HuH-7.5 (cell line): Measurements from ENCODE around the gene SLC26A3.
"Not testable (repeated sequence)": the region's sequence is repeated elsewhere in the genome, so short reads cannot be mapped to it uniquely, and the experiment has no call there.

Experiments
- DNase-seq: peaks from one replicate; pipeline ENCODE4 v3.0.0; 2011; ENCODE audit warnings: low spot score

The SLC26A3 gene

DNA sequence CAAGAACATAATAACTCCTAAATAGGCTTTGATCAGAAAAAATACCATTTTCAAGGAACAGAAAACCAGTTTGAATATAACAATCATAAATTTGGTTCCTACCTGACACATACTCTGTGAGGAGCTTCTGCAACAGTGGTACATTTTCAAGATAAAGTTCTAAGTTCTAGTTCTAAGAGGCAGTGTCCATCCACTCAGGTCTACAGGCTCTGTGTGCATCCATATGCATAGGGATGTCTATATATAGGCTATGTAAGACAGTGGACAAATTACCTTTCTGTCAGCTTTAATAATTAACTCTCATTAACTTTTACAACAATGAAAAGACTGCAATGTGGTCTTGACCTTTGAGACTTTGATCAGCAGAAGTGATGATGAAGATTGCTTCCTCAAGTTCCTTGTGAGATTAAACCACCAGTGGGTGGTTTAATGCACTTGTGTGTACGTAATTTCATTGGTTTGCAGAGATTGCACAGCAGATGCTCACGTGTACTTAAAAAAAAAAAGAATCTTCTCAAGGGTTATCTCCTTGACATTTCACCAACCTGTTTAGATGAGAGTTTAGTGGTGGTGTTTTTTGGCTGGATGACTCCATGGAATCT is at the start of gene SLC26A3:
TSS of gene SLC26A3 (minus strand) at position 215 of the 602 bp plus-strand sequence. CDS start 8,714 bp downstream, outside the sequence.
- no peak for DNase-seq

DNA sequence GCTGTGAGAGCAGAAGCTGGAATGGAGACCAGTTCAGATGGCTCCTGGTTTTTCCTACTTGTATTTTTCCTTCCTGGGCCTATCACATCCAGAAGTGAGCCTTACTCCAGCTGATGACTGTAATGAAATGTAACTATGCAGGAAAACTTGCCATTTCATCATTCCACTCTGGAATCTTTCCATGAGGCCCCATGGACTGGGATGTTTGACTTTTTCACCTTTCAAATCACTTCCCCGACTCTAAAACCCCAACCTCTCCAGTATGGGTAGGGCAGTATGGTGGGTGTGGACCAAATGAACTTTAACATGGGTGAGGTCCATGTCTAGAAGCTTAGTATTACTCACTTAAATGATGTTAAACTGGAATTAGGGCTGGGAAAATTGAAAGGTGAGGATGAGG is 47.6 kb upstream of the SLC26A3 start:
- DNase-seq, result peak; percentile 46

DNA sequence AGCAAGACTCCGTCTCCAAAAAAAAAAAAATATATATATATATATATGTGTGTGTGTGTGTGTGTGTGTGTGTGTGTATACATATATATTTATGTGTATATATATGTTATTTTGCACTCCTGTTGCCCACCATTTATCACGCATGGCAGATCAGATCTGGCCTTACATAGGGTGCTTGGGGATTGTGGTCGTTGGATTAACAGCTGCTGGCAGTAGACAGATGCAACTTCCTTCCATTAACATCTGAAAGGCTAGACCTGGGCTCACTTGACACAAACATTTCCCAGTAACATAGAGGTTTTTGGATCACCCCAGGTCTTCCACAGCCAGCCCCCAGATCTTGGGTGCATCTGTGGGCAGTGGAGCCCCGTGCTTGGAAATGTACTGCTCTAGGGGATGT is 47.2 kb upstream of the SLC26A3 start:
- DNase-seq, result no peak

DNA sequence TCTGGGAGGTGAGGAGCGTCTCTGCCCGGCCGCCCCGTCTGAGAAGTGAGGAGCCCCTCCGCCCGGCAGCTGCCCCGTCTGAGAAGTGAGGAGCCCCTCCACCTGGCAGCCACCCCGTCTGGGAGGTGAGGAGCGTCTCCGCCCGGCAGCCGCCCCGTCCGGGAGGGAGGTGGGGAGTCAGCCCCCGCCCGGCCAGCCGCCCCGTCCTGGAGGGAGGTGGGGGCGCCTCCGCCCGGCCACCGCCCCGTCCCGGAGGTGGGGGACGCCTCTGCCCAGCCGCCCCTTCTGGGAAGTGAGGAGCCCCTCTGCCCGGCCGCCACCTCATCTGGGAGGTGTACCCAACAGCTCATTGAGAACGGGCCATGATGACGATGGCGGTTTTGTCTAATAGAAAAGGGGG is 45.2 kb upstream of the SLC26A3 start:
- DNase-seq, result not testable (repeated sequence)

DNA sequence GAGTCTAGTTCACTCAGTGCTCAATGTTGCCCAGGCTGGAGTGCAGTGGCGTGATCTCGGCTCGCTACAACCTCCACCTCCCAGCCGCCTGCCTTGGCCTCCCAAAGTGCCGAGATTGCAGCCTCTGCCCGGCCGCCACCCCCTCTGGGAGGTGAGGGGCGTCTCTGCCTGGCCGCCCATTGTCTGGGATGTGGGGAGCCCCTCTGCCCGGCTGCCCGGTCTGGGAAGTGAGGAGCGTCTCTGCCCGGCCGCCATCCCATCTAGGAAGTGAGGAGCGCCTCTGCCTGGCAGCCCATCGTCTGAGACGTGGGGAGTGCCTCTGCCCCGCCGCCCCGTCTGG is 44.8 kb upstream of the SLC26A3 start:
- not testable (repeated sequence) for DNase-seq

DNA sequence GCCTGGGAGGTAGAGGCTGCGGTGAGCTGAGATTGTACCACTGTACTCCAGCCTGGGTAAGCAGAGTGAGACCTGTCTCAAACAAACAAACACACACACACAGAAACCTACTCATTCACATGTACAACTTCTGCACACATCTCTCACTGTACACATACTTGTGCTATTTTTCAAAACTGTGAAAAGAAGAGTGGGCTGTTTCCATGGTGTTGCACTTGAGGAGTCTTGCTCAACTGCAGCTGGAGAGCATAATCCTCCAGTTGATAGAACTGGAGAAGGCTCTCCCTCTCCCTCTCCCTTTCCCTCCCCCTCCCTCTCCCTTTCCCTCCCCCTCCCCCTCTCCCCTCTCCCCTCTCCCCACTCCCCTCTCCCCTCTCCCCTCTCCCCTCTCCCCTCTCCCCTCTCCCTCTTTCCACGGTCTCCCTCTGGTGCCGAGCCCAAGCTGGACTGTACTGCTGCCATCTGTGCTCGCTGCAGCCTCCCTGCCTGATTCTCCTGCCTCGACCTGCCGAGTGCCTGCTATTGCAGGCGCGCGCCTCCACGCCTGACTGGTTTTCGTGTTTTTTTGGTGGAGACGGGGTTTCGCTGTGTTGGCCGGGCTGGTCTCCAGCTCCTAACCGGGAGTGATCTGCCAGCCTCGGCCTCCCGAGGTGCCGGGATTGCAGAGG is 44.3 kb upstream of the SLC26A3 start:
- DNase-seq, result no peak

DNA sequence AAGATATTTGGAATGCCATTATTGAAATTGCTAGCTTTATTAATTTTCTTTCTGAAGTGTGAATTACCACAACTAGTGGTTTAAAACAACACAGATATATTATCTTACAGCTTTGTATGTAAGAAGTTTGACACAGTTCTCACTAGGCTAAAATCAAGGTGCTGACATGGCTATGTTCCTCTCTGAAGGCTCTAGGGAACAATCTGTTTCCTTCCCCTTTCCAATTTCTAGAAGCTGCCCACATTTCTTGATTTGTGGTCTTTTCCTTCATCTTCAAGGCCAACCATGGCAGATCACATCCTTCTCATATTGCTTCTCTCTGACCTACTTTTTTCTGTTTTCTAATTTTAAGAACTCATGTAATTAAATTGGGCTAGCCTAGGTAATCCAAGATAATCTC is 43.3 kb upstream of the SLC26A3 start:
- DNase-seq, result no peak

DNA sequence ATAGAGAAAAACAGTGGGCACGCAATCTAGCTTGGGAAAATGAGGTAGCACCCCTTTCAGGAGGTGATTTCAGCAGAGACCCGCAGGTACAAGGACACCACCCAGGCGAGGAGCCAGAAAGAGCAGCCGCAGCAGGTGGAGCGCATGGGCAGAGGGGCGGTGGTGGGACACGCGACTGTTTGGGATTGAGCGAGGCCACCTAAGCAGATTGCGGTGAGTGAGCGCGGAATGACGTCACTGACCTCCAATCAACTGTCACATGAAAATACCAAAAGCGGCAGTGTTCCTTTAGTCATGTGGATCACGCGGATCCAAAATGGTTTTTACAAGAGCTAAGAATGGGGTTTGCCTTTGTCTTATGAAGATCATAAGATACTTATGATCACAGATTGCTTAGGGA is 40.2 kb upstream of the SLC26A3 start:
- no peak for DNase-seq

DNA sequence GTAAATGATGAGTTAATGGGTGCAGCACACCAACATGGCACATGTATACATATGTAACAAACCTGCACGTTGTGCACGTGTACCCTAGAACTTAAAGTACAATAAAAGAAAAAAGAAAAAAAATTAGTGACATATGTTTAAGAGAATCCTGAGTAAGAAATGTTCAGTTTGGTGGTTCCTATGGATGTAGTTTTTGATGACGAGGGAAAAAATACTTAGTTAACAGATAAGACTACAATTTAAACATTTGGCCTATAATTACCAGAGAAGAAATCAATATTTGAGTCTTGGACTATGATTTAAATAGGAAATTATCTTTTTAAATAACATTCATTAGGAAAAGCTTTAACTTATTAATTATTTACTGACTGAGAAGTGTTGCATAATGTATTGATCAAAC is 39.2 kb upstream of the SLC26A3 start:
- DNase-seq, result no peak

DNA sequence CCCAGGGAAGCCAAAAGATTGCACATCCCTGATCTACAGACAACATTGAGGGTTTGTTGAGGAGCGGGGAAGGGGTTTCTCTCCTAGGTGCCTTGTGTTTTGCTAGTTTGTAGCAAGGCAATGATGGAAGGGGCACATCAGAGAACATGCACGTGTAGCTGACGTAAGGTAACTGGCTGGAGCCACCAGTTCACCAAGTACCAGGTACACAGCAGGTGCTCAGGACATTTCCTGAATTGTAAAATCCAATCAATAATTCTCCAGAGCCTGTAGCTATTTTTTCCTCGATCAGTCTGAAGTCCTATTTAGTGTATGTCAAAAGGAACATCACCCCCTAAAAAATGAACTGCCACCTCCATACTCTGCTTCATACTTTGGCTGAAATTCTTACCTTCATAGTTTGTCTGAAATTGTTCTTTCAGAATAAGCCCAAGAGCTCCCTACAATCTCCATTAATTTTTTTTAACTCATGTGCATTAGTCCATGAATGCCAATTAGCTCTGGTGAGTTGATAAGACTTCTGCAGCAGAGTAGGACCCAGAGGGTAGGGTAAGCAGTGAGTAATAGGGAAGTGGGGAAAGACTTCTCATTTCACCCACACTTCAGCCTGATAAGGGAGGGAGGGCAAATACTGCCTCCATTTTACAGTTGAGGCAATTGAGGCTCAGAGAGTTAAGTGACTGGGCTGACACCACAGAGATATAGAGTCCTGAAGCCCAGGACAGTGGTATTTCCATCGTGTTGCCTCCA is 36.0 kb upstream of the SLC26A3 start:
- no peak for DNase-seq

DNA sequence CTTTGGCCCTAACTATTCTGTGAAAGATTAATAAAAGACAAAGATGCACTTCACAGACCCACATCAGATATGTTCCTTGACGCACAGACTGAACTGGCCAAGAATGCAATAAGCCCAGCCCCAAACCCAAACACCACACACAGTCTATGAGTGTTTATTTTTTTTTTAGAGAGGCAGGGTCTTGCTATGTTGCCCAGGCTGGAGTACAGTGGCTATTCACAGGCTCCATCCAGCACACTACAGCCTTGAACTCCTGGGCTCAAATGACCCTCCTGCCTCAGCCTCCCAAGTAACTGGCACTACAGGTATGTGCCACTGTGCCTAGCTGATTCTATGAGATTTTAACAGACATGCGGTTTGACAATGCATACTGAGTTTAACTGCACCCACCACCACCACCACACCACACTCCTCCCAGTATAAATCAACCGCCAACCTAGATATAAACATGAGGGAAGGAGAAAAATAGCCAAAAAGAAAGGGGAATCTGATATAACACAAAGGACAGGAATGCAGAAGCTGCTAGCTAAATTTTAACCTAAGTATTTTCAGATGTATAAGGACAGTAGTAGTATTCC is 35.1 kb upstream of the SLC26A3 start:
- DNase-seq, result no peak

DNA sequence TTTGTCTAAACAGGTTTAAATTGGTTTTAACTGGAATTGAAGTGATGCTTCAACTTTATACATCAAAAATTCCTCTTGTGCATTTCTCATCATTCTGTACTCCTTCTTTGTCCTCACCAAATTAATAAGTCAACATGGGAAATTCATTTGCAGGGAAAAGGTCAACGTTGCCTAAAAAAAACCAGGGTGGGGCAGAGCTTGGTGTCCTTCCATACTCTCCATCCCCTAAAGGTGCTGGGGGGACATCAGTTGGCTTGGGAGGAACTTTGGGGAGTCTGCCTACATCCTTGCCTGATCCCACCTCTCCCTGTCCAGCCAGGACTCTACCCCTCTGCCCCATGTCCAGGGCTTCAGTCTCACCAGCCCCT is 34.1 kb upstream of the SLC26A3 start:
- DNase-seq, result no peak

DNA sequence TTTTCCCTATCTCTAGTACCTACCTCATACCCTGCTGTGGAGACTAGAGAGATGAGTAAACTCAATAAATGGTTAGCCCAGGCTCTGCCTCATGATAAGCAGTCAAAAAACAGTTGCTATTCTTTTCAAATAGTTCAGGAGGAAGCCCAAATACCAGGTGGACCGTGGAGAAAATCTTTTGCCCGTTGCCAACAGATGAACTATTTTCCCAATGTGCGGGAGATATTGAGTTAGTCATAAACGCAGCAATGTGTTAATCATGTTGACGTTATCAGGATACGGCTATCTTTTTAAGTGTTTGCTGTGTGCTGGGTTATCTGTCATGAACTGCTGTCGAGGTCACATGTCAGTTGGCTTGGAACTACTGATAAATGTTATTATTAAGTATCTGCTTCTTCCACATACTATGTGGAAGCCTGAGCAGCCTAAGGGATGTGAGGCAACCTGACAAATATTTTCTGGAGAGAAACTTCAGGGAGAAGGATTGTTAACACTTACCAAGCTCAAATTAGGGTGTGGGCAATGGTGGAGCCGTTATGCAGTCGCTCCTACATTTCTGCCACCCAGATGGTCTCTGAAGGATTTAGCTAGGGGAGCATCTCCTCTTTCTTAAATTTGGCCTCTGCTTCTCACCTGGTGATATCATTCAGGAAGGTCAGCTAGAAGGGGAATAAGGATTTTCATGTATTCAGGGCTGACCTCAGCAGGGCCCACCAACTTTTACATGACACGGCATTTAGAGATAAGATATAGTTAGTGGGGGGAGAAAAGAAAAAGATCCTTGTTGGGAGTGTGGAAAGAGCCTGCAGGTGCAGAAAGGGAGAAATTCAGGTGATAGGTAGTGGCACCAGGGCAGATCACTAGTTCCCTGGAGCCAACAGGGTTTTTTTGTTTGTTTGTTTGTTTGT is 33.5 kb upstream of the SLC26A3 start:
- DNase-seq, result no peak

DNA sequence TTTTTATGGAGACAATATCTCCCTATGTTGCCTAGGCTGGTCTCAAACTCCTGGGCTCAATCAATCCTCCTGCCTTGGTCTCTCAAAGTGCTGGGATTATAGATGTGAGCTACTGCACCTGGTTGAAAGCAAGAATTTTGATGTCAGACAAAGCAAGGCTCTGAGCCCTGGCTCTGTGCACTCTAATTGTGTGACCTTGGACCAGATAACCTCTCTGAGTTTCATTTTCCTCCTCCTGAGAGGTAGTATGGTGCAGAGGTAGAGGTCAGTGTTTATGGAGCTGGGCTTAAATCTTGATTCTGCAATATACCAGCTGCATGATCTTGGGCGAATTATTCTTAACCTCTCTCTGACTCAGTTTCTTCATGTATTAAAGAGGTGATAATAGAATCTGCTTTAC is 31.4 kb upstream of the SLC26A3 start:
- no peak for DNase-seq

DNA sequence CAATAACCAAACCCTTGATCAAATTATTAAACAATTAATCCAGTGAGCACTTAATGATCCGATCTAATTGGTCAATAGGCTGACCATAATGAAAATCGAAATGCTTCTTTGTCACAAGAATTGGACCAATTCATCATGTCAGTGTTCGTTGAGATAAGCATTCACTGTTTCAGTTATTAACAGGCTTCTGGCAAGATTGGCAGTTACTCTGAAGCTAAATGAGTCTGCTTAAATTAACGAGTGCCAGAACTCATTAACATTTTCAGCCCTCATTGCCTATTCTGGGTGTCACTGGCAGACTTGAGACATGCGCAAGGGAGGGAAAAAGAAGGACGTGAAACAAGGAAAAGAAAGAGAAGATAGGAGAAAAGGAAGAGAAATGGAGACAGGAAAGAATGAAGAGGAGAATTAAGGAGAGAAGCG is 30.7 kb upstream of the SLC26A3 start:
- DNase-seq, result no peak

DNA sequence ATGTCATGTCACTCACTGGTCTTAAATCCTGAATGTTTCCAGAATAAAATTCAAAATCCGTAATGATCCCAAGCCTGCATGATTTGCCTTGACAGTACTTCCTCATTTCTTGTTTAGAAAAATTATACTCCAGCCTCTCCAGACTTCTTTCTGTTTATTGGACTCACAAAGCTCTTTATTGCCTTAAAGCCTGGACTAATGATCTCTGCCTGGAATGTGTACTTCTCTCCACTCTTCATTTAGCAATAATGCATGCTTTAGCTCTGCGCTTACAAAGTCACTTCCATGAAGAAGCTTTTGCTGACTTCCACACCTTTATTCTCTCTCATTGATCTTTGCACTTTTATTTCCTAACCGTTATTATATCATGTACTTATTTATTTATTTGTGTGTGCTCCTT is 27.4 kb upstream of the SLC26A3 start:
- no peak for DNase-seq

DNA sequence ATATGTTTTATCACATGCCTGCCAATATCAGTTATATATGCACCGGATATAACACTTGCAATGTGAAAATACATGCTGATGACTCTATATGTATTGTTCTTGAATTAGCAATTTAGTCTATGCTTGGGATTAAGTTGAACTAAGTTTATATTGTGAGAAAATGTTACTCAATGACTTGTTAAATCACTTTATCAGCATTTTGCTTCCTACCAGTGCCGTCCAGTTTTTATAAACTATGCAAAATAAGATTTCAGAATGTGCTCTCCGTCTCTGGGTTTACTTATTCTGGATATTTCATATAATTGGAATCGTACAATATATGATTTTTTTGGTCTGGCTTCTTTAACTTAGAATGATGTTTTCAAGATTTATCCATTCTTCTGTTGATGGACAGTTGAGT is 25.5 kb upstream of the SLC26A3 start:
- DNase-seq, result no peak

DNA sequence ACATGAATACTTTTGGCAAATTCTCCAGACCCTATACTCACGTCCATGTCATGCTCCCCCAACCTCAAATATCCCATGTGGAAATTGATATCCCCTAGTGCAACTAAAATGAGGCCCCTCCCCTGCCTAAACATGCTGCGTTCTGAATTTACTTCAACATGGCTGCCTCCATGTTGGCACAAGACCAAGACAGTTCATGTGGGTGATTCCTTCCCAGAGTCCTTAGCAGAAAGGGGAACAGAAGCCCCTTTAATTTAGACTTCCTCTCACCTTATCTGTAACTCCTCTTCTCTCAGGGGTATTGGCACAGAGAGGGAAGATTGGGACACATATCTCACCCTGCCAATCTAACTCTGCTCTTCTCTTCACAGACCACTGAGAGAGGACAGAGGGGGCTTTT is 24.5 kb upstream of the SLC26A3 start:
- DNase-seq, result no peak

DNA sequence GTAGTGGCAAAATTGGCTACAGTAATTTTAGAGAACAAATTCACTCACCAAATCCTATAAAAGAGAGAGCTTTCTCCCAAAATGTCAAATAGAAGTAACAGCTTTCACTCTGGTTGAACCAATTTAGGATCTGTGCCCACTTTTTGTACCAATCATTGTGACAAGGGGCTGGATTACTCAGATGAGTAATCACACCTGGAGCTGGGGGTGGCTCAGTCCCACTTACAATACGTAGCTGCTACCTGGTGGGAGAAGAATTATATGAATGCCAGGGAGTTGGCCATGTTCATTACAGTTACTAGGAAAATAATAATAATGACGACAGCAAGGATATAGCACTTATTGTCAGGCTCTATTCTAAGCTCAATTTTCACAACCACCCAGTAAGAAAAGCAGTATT is 23.4 kb upstream of the SLC26A3 start:
- no peak for DNase-seq

DNA sequence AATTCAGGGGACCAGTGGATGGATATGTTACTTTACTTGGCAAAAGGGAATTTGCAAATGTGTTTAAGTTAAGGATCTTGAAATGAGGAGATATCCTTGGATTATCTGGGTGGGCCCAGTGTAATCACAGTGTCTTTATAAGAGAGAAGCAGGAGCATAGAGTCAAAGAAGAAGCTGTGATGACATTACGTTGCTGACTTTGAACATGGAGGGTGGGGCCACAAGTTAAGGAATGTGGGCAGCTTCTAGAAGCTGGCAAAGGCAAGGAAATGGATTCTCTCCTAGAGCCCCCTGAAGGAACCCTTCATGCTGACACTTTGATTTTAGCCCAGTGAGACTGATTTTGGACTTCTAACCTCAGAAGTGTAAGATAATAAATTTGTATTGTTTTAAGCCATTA is 21.8 kb upstream of the SLC26A3 start:
- DNase-seq, result no peak

DNA sequence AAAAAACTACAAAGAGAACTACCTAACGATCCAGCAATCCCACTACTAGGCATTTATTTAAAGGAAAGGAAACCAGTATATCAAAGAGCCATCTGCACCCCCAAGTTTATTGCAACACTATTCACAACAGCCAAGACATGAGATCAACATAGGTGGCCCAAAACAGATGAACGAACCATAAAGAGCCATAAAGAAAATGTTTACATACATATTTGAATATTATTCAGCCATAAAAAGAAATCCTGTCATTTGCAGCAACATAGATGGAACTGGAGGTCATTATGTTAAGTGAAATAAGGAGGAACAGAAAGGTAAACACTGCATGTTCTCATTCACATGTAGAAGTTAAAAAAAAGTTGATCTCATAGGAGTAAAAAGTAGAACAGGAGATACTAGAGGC is 15.6 kb upstream of the SLC26A3 start:
- no peak for DNase-seq

DNA sequence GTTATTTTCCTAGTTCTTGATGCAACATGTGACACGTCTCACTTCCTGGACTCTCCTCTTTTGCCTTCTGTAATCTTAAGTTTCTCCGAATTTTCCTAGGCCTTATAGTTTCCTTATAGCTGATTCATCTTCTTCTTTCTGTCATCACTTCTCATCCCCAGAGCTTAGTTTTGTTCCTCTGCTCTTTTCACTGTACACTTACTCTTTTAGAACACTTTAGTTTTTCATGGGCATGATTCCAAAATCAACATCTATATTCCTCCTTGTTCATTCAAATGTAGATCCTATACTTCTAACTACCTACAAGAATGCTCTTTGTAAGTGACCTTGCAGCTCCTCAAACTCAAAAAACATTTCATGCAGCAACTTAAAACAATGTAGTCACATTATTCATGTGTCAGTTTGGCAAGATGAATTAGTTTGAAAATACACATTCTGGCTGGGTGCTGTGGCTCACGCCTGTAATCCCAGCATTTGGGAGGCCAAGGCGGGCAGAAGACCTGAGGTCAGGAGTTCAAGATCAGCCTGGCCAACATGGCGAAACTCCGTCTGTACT is 13.1 kb upstream of the SLC26A3 start:
- no peak for DNase-seq
